Measurements from ENCODE around the gene COL2A1. TPM values are rescaled to one million over a fixed set of nuclear protein-coding genes. Genes with fewer than 3 reads are reported as not detected.

The COL2A1 gene
- total RNA-seq, 4 donors from 2014 or later = not detected

DNA sequence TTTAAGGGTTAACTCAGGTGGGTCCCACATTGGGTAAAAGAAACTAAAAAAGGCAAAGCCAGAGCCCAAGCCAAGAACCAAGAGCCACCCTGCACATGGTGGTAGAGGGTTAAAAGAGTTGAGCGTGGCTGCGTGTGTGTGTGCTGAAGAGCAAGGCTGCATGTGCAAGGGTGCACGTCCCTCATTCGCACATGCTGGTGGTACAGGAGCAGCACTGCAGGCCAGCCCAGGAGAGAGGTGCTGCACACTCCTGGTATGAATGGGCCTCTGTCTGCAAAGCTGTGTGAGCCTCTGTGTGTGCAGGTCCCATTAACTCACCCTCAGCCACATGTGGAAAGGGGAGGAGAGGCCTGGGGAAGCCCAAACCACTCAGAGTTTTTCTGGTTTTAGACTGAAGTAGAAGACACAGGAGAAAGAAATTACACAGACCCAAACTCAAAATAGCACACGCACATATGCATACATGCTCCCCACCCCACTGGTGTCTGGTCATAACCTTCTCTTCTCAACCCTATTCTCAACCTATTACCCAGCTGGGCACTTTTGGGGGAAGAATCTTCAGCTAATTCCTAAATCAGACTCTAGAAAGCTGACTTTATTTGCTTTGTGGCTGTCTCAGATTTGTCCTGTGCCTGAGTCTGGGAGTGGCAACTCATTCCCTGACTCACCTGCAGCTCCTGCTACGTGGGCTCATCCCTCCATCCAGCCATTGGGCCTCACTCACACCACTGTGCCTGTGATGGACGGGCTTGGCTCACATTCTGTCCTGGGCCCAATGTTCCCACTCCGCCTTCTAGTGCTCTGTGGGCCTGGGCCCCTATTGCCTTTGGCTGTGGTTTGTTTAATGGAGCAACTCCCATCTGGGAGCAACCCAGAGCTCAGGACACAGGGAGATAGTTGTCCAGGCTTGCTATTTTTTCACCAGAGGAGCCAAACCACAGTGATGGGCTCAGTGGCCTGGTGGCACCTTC, 30.8 kb upstream of the COL2A1 start:
- H3K27me3 ChIP-seq = no peaks in the 10 kb centered on the region
- H3K9me3 ChIP-seq = no peaks in the 10 kb centered on the region
- no peak overlapping the region for H3K27ac ChIP-seq
- no peak overlapping the region for H3K4me3 ChIP-seq
- 91% methylated on average over 8 of the region's 8 CpGs for WGBS
- H3K4me1 ChIP-seq = no peaks in the 10 kb centered on the region
- TF ChIP-seq, protein P1, sequence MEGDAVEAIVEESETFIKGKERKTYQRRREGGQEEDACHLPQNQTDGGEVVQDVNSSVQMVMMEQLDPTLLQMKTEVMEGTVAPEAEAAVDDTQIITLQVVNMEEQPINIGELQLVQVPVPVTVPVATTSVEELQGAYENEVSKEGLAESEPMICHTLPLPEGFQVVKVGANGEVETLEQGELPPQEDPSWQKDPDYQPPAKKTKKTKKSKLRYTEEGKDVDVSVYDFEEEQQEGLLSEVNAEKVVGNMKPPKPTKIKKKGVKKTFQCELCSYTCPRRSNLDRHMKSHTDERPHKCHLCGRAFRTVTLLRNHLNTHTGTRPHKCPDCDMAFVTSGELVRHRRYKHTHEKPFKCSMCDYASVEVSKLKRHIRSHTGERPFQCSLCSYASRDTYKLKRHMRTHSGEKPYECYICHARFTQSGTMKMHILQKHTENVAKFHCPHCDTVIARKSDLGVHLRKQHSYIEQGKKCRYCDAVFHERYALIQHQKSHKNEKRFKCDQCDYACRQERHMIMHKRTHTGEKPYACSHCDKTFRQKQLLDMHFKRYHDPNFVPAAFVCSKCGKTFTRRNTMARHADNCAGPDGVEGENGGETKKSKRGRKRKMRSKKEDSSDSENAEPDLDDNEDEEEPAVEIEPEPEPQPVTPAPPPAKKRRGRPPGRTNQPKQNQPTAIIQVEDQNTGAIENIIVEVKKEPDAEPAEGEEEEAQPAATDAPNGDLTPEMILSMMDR (IDR thresholded peaks at IDR 0.05) = no peak
- TF ChIP-seq POLR2AphosphoS5 (IDR thresholded peaks at IDR 0.05) = no peak
- no peak for TF ChIP-seq EP300 (IDR thresholded peaks at IDR 0.05)
- TF ChIP-seq POLR2A (IDR thresholded peaks at IDR 0.05) = no peak
- no peak for DNase-seq (ENCODE audit: low spot score in 2 of 2)
- no peaks in the 10 kb centered on the region for H3K36me3 ChIP-seq

DNA sequence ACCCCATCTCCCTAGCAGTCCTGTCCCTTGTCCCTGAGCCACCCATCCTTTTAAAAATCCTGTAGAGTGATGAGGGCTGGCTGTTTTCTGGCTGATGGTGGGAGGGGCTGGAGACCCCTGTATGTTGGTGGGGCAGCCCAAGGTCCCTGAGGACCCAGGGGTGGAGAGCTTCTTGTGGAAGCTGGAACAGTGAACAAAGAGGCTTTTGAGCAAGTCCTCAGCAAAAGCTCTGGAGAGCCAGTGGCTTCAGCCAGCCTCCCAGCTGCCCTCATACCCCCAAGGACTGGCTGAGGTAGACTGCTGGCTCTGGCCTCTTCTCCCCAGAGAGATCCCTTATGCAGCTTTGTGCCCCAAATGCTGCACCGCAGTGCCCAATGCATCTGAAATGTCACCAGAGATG, 29.2 kb upstream of the COL2A1 start:
- H3K4me1 ChIP-seq = no peaks in the 10 kb centered on the region
- TF ChIP-seq POLR2A (IDR thresholded peaks at IDR 0.05) (no peak), POLR2AphosphoS5 (IDR thresholded peaks at IDR 0.05) (no peak), EP300 (IDR thresholded peaks at IDR 0.05) (no peak)
- TF ChIP-seq, protein P1 (IDR thresholded peaks at IDR 0.05) = no peak
- no peak overlapping the region for H3K4me3 ChIP-seq
- WGBS = 100% methylated on average over 1 of the region's 1 CpG
- H3K9me3 ChIP-seq = no peaks in the 10 kb centered on the region
- DNase-seq (ENCODE audit: low spot score in 2 of 2) = no peak
- no peaks in the 10 kb centered on the region for H3K36me3 ChIP-seq
- no peaks in the 10 kb centered on the region for H3K27me3 ChIP-seq
- no peak overlapping the region for H3K27ac ChIP-seq

DNA sequence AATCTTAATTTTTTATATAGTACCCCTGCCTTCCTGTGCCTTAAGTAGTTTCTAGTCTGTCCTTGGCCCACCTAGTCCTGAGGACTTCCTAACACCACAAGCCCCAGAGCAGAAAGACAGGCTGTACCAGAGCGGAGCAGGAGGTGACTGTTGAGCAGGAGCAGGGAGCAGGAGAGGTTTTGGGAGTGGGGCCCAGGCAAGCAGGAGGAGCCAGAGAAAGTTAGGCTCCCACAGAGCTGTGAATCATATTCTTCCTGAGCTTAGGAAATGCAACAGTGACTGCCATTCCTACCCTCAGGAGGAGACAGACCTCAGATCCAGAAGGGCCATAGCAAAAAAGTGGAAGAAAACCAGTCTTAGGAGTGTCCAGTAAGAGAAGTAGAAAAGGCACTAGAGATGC, 28.3 kb upstream of the COL2A1 start:
- TF ChIP-seq, protein P1 (IDR thresholded peaks at IDR 0.05) = no peak
- no peak for TF ChIP-seq POLR2AphosphoS5 (IDR thresholded peaks at IDR 0.05)
- no peak for TF ChIP-seq POLR2A (IDR thresholded peaks at IDR 0.05)
- Histone ChIP-seq H3K27ac (no peak overlapping the region), H3K4me3 (no peak overlapping the region), H3K4me1 (no peaks in the 10 kb centered on the region), H3K27me3 (no peaks in the 10 kb centered on the region), H3K9me3 (no peaks in the 10 kb centered on the region), H3K36me3 (no peaks in the 10 kb centered on the region)
- DNase-seq (ENCODE audit: low spot score in 2 of 2) = no peak
- WGBS = 93% methylated on average over 1 of the region's 1 CpG

DNA sequence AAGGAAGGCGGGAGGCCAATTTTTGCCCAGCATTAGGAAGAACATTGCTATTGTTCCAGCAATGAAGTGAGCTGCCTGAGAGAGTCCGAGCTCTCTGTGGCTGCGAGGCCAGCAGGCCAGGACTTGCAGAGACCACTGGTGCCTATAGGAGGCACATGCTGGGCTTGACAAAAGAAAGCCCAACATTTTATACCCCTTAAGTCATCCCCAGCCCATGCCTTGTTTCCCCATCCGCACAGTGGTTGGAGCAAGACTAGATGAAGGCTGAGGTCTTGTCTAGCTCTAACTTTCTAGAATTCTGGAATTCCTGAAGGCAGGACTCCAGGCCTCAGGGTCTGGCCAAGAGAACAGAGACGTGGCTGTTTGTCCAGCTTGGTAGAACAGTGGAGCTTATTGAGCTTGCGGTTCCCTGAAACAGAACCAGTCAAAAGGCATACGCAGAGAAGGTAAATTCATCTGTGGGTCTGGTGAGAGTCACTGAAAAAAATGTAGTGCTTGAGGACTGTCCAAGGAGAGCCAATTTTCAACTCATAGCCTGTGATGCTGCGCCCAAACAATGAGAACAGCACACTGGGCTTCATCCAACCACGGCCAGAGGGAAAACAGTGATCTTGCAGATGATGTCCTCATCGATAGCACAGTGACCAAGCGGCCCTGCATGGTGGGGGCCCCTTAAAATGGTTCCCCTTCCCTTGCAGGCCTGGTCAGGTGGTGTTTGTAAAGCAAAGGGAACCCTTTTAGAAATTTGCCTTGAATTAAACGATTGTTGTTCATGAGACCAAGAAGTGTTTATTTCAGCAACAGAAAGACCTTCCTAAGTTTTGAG, 27.1 kb upstream of the COL2A1 start:
- H3K27me3 ChIP-seq = no peaks in the 10 kb centered on the region
- H3K36me3 ChIP-seq = no peaks in the 10 kb centered on the region
- no peaks in the 10 kb centered on the region for H3K4me1 ChIP-seq
- TF ChIP-seq POLR2AphosphoS5 (IDR thresholded peaks at IDR 0.05) = no peak
- no peak for TF ChIP-seq EP300 (IDR thresholded peaks at IDR 0.05)
- TF ChIP-seq, protein P1 (IDR thresholded peaks at IDR 0.05) = no peak
- no peak for TF ChIP-seq POLR2A (IDR thresholded peaks at IDR 0.05)
- no peaks in the 10 kb centered on the region for H3K9me3 ChIP-seq
- no peak overlapping the region for H3K4me3 ChIP-seq
- DNase-seq (ENCODE audit: low spot score in 2 of 2) = no peak
- no peak overlapping the region for H3K27ac ChIP-seq
- 83% methylated on average over 12 of the region's 12 CpGs for WGBS

DNA sequence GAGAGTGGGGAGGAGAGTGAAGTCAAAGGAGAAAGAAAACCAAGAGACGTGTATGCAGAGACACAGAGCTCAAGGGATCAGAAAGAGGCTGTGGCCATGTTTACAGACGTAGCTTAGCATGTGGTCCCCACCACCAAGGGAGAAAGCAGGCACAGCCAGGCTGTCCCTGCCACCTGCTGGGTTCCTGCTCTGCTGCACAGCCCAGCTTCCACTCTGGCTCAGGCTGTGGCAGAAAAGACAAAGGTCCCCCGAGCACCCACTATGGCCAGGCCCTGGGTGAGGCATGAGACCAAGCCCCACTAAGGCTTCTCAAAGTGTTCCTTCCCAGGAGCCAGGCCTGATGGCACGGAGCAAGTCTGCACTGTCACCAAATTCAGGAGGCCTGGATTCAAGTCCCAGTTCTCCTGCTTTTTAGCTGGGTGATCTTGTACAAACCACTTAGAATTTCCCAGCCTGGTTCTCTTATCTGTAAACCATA, 25.9 kb upstream of the COL2A1 start:
- Histone ChIP-seq H3K4me3 (no peak overlapping the region), H3K9me3 (no peaks in the 10 kb centered on the region), H3K36me3 (no peaks in the 10 kb centered on the region), H3K4me1 (no peaks in the 10 kb centered on the region), H3K27me3 (no peaks in the 10 kb centered on the region), H3K27ac (no peak overlapping the region)
- TF ChIP-seq EP300 (IDR thresholded peaks at IDR 0.05) (no peak), POLR2A (IDR thresholded peaks at IDR 0.05) (no peak), POLR2AphosphoS5 (IDR thresholded peaks at IDR 0.05) (no peak)
- TF ChIP-seq, protein P1 (IDR thresholded peaks at IDR 0.05) = no peak
- 70% methylated on average over 4 of the region's 4 CpGs for whole genome bisulfite sequencing
- no peak for DNase-seq (ENCODE audit: low spot score in 2 of 2)
